A204.1 (cell line): Measurements from ENCODE around the gene ST6GALNAC3.

ENCODE experiments used
- FAIRE-seq: peaks from 2 replicates; lab custom pipeline; 2012; peaks lifted over from hg19 to GRCh38; lab: Jason Lieb, UNC

The ST6GALNAC3 gene

DNA sequence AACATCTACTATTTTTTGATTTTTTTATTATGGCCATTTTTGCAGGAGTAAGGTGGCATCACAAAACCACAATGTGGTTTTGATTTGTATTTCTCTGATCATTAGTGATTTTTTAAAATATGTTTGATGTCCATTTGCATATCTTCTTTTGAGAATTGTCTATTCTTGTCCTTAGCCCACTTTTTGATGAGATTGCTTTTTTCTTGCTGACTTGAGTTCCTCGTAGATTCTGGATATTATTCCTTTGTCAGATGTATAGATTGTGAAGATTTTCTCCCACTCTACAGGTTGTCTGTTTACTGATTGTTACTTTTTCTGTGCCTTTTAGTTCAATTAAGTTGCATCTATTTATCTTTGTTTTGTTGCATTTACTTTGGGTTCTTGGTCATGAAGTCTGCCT, 375.7 kb downstream of the ST6GALNAC3 start:
- no peak for FAIRE-seq

GRCh38 chr1:76463278-76463677, 388.7 kb downstream of the ST6GALNAC3 start:
- no peak for FAIRE-seq

DNA sequence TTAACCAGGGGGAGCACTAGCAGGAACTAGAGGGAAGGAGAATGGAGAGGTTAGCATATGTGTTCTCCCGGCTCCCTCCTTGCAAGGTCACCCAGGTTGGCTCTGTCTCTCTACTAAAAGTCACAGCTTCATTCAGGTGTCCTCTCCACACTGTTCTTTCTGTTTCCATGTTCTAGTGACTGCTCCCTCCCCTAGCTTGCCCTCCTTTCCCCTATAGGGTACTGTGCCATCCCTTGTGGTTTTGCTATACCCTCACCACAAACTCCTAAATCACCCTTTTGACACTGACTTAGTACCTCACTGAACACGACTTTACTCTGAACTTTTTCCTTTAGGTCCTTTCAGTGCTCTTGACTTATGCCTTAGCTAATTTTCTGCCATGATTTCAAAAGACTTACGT, 389.3 kb downstream of the ST6GALNAC3 start:
- FAIRE-seq, result no peak

- FAIRE-seq, result no peak
Measured at GRCh38 chr1:76465030-76465429, 390.5 kb downstream of the ST6GALNAC3 start.

DNA sequence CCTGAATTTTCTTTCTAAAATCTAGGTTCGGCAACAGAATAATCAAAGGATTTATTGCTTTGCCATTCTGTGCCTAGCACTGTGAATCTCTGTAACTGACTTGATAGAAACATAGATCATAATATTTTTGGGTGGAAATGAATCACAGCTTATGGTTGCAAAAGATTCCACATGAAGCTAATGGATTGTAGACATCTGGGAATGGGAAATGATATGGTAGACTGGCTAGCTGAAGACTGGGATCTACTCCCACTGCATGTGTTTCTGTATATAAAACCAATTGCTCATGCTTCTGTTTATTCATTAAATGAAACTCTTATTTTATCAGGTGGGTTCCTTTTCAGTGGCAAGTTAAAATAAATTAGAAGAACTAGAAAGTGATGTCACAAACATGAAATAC, 395.6 kb downstream of the ST6GALNAC3 start:
- FAIRE-seq, result no peak

DNA sequence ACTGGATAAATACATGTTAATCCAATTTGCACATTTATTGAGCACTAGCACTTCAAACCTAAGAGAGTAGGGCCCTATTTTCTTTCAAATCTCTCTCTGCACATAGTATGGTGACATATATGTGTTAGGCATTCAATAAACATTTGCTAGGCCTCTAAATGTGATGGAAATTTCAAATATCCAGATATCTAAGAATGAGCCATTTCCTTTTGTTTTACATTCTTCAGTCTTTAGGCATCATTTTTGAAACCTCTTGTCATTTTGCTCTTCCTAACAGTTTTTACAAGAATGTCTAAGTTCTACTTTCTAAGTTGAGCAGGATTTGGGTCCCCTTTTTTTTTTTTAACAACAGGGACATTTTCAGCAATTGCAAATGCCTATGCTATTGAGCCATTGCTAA, 397.0 kb downstream of the ST6GALNAC3 start:
- no peak for FAIRE-seq

GRCh38 chr1:76473591-76473990, 399.0 kb downstream of the ST6GALNAC3 start:
- FAIRE-seq, result no peak

- FAIRE-seq, result no peak
Measured at GRCh38 chr1:76474922-76475321, 400.4 kb downstream of the ST6GALNAC3 start.

- no peak for FAIRE-seq
Measured at GRCh38 chr1:76477156-76477555, 402.6 kb downstream of the ST6GALNAC3 start.

GRCh38 chr1:76480827-76481226, 406.3 kb downstream of the ST6GALNAC3 start:
- no peak for FAIRE-seq

DNA sequence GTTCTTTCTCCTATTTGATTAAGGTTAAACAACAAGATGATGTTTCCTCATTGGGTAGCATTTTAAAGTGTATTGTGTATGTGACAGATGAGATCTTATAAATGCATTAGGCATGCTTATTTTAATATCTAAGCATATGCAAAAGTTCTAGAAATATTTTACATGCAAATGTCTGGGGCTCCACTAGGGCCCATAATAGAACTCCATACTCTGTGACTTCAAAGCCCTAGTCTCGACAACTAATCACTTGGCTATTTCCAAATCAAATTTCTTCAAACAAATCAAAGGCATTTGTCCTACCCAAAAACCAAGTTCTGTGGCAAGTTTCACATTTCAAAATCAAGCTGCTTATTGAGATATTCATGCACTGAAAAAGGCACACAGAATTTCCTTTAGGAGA, 407.1 kb downstream of the ST6GALNAC3 start:
- FAIRE-seq, result no peak

DNA sequence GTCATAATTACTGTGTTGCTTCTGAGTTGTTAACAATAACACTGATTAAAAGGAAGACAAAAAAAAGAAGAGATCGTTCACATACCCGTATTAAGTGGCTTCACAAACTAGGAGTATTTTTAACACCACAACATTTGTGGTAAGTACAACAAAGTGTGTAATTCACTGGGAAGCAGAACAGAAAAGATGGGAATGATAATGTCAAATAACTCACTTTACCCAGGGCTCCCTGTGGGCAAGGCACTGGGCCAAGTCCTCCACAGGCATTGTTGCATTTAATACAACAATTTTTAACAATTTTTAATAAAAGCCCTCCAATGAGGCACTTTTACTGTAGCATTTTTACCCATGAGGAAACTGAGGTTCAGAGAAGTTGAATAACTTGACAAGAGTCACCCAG, 407.7 kb downstream of the ST6GALNAC3 start:
- no peak for FAIRE-seq

DNA sequence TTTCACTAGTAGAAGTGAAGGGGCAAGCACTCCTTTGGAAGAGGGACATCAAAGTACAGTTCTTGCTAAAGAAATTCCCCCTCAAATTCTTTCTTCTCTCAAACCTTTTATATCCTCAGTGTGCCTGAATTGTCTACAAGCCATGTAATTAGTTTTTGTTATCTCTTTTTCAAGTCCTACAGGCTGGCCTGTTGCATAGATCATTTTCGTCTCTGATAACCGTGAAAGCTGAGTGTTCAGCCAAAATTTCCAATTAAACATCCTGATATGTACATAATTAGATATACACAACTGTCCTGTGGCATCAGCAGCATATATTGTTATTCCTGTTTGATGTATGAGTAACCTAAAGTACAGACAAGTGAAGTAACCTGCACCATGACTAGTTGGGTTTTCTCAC, 417.2 kb downstream of the ST6GALNAC3 start:
- FAIRE-seq, result no peak

- FAIRE-seq, result no peak
Measured at GRCh38 chr1:76492752-76493430, 418.3 kb downstream of the ST6GALNAC3 start.

GRCh38 chr1:76494807-76495206, 420.3 kb downstream of the ST6GALNAC3 start:
- FAIRE-seq, result no peak

- no peak for FAIRE-seq
Measured at GRCh38 chr1:76496871-76497270, 422.3 kb downstream of the ST6GALNAC3 start.

DNA sequence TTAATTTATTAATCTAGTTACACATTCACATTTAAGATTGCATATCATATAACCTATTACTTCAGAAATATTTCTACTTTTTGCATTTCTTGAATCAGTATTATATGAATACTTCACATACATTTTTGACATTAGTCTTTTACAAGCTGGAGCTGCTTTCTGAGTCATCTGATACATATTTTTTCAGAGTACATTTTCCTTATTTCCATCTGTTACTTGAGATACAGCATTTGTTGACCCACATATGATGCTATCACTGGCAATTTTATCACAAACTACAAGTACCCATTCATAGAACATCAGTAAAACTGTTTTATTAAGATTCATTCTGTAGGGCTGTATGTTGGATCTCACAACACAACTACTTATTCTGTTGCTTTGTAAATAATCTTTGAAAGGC, 425.6 kb downstream of the ST6GALNAC3 start:
- no peak for FAIRE-seq

DNA sequence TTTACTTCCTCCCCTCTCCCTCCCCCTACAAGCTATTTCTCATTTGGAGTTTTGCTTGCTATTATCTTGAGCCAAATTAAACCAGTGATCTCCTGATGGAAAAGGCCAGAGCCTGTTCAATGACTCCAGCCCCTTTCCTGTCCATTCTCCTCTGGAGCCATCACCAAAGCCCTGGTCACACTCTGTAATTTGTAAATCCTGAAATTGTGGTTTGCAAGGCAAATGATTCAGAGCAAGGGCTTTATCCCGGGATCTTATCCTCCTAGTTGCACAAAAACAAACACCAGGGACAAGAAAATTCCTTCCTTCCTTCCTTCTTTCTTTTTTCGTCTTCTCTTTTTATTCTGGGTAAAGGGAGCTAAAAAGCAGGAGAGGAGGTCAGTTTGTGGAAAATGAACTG, 426.6 kb downstream of the ST6GALNAC3 start:
- FAIRE-seq, result no peak

- no peak for FAIRE-seq
Measured at GRCh38 chr1:76501586-76502219, 427.2 kb downstream of the ST6GALNAC3 start.

- FAIRE-seq, result no peak
Measured at GRCh38 chr1:76503100-76503499, 428.6 kb downstream of the ST6GALNAC3 start.

- FAIRE-seq, result no peak
Measured at GRCh38 chr1:76503736-76504135, 429.2 kb downstream of the ST6GALNAC3 start.

- FAIRE-seq, result no peak
Measured at GRCh38 chr1:76507376-76507775, 432.8 kb downstream of the ST6GALNAC3 start.

DNA sequence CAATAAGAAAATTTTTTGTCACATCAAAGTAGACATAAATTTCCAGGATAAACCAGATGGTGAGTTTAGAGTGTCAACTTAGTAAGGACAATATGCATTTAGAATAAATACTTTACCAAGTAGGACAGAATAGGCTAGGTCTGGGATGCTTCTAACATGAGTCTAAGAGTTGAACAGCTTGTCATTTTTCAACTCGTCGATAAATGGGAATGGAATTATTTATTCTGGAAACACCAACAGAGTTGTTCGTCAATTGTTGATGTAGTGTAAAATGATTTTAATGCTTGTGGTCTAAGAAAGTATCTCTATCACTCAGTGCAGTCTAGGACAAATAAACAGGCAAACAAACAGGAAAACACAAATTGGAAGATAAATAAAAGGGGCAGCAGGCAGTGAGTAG, 434.3 kb downstream of the ST6GALNAC3 start:
- FAIRE-seq, result no peak
